Measurements from ENCODE around the gene EID3.

GRCh38 chr12:104304261-104305009 is 896 bp downstream of the EID3 start:
- TF ChIP-seq POLR2A (IDR thresholded peaks at IDR 0.05) (no peak), CTCF (IDR thresholded peaks at IDR 0.05) (no peak)
